K562 (cell line): Measurements from ENCODE around the gene CNTN2. TPM values are rescaled to one million over a fixed set of nuclear protein-coding genes. Genes with fewer than 3 reads are reported as not detected.

Source experiments
- CCAR2 ChIP-seq: fragments of 200-400 bp; formaldehyde crosslinking; IDR thresholded peaks from 2 replicates; pipeline ENCODE4 v1.6.1; 2017; ENCODE audit warnings: mild to moderate bottlenecking, low read depth, low read length
- MIER1 ChIP-seq: fragments of 450-650 bp; IDR thresholded peaks from 2 replicates; pipeline ENCODE4 v1.6.1; 2016; ENCODE audit warnings: antibody characterized with exemption, mild to moderate bottlenecking, low read depth
- MYC ChIP-seq, 2 experiments: fragments of 250-450 bp in 1 of 2; sonication (Bioruptor Pico) in 1 of 2; IDR thresholded peaks; 2 replicates each; pipeline versions ENCODE4 v1.5.1 to v1.6.1; 2012 to 2021; ENCODE audit warnings: low read depth in 2 of 2, borderline replicate concordance in 1 of 2, improper control_type of control experiment in 1 of 2, low read length in 1 of 2, mild to moderate bottlenecking in 1 of 2, moderate library complexity in 1 of 2
- SRSF9 ChIP-seq: fragments of 200-400 bp; formaldehyde crosslinking; IDR thresholded peaks from 2 replicates; pipeline ENCODE4 v1.6.1; 2017; ENCODE audit warnings: low read depth, low read length, borderline replicate concordance
- STAT5A ChIP-seq: IDR thresholded peaks from 2 replicates; pipeline ENCODE4 v1.6.1; 2012; ENCODE audit warnings: low read length, inconsistent platforms, borderline replicate concordance
- TBL1XR1 ChIP-seq, 2 experiments: IDR thresholded peaks; 2 replicates each; pipeline ENCODE4 v1.6.1; 2012; ENCODE audit warnings: improper control_type of control experiment in 2 of 2, low read length in 2 of 2, mild to moderate bottlenecking in 1 of 2
- ZBTB17 ChIP-seq: fragments of 450-650 bp; formaldehyde crosslinking; IDR thresholded peaks from 2 replicates; pipeline ENCODE4 v1.4.0; 2020; ENCODE audit warnings: mild to moderate bottlenecking
- ZC3H11A ChIP-seq: IDR thresholded peaks from 2 replicates; pipeline ENCODE4 v1.6.1; 2012; ENCODE audit warnings: low read depth, low read length, improper control_type of control experiment
- ZNF23 ChIP-seq: fragments of 250-450 bp; sonication (Bioruptor Pico); IDR thresholded peaks from 2 replicates; pipeline ENCODE4 v1.4.0; 2020; ENCODE audit warnings: mild to moderate bottlenecking
- ZNF232 ChIP-seq: sonication (generic); formaldehyde crosslinking; IDR thresholded peaks from 2 replicates; pipeline ENCODE4 v1.8.0; 2022; ENCODE audit warnings: mild to moderate bottlenecking, missing genetic modification reagents
- ZNF354B ChIP-seq: fragments of 250-450 bp; sonication (Bioruptor Pico); IDR thresholded peaks from 2 replicates; pipeline ENCODE4 v1.4.0; 2020
- ZNF583 ChIP-seq: fragments of 250-450 bp; sonication (Bioruptor Pico); IDR thresholded peaks from 2 replicates; pipeline ENCODE4 v1.4.0; 2020
- ZNF76 ChIP-seq: fragments of 250-450 bp; sonication (Bioruptor Pico); IDR thresholded peaks from 2 replicates; pipeline ENCODE4 v1.4.0; 2020; ENCODE audit warnings: mild to moderate bottlenecking, moderate library complexity, borderline replicate concordance
- polyA plus RNA-seq, 8 experiments: library from polyadenylated mRNA; depleted of rRNA in 4 of 8; stranded (reverse) in 5 of 8; unstranded in 3 of 8; fragments of >200 nt; fragmentation: Nextera tagmentation in 2 of 8; fragmentation: Illumina TruSeq in 1 of 8; extraction: Ambion mirVana in 2 of 8; extraction: Trizol in 1 of 8; gene quantifications; 2 replicates each; pipeline versions ENCODE4 v1.2.1 to v1.2.3, GENCODE V29; 2011 to 2014; ENCODE audit warnings: inconsistent platforms in 1 of 8, missing spikeins in 1 of 8
- total RNA-seq, 7 experiments: library from RNA; depleted of rRNA in 6 of 7; stranded (reverse); fragments of >200 nt in 6 of 7; fragmentation: Illumina TruSeq in 2 of 7; extraction: Trizol in 2 of 7; gene quantifications; 2 replicates each; pipeline versions ENCODE4 v1.2.1 to v1.2.3, GENCODE V29; 2011 to 2021; ENCODE audit warnings: low replicate concordance in 1 of 7
- TF ChIP-seq, protein P1 (sequence below): fragments of 450-650 bp; IDR thresholded peaks from 2 replicates; pipeline ENCODE4 v1.6.1; 2017; ENCODE audit warnings: antibody characterized with exemption
- TF ChIP-seq, protein P2 (sequence below): fragments of 250-450 bp; sonication (Bioruptor Pico); IDR thresholded peaks from 2 replicates; pipeline ENCODE4 v1.4.0; 2020
- TF ChIP-seq, protein P3 (sequence below): fragments of 450-650 bp; IDR thresholded peaks from 2 replicates; pipeline ENCODE4 v1.6.1; 2016; ENCODE audit warnings: antibody characterized with exemption

Gene CNTN2
- total and polyA plus RNA-seq, 9 of the 15 experiments (the other 6 are each of a cell fraction or from before 2014, with no cell fraction given), result not detected

DNA sequence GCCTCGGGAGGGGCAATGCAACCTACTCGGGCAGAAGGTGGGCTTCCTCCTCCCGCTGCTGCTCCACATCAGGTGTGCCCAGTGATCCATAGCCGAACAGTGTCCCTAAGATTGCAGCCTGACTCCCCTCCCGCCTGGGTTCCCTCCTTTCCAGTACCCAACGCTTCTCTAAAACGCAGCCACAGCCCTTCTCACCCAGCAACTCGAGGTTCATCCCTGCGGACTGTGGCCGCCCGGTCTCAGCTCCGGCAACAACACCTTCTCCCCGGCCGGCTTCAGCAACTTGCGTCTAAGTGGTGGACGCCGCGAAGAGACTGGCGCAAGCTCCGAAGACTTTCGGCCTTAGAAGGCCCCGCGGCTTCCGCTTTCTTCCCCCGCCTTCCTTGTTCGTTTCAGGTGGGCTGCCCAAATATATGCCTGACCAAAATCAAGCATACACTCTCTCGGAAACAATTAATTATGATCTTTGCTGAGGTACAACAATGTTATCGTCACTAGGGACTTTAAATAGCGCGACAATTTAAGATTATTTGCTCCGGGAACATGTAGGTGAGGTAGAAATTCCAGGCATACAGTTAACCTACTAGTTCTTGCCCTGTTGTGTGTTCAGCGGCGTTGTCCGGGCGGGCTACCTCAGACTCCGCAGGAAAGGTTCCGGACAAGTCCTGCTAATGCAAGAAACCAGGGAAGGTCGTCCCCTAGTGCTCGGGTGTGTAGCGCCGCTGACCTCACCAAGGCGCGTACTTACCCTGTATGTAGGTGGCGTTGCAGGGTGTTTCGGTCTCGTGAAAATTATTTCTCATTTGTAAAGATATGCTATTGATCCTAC is 78.9 kb downstream of the CNTN2 start, which contains the start of gene RBBP5 (continued):
- TF ChIP-seq, protein P1, sequence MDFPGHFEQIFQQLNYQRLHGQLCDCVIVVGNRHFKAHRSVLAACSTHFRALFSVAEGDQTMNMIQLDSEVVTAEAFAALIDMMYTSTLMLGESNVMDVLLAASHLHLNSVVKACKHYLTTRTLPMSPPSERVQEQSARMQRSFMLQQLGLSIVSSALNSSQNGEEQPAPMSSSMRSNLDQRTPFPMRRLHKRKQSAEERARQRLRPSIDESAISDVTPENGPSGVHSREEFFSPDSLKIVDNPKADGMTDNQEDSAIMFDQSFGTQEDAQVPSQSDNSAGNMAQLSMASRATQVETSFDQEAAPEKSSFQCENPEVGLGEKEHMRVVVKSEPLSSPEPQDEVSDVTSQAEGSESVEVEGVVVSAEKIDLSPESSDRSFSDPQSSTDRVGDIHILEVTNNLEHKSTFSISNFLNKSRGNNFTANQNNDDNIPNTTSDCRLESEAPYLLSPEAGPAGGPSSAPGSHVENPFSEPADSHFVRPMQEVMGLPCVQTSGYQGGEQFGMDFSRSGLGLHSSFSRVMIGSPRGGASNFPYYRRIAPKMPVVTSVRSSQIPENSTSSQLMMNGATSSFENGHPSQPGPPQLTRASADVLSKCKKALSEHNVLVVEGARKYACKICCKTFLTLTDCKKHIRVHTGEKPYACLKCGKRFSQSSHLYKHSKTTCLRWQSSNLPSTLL, result no peak
- TF ChIP-seq MIER1 (peak; percentile 69; the same call in 1 of the 2 replicates), ZNF583 (CRISPR knock-in tag) (peak; percentile 40; the same call in 1 of the 2 replicates), MYC (IDR thresholded peaks at IDR 0.05; ENCODE audit: low read depth, low read length) (peak; percentile 83), MYC (CRISPR knock-in tag; IDR thresholded peaks at IDR 0.05; ENCODE audit: borderline replicate concordance, low read depth) (peak; percentile 73; the same call in 1 of the 2 replicates), ZC3H11A (peak; percentile 97), ZNF354B (CRISPR knock-in tag) (peak; percentile 56), ZNF232 (CRISPR knock-in tag) (no peak; the same call in 1 of the 2 replicates), STAT5A (peak; percentile 78), CCAR2 (peak; percentile 96), TBL1XR1 (IDR thresholded peaks at IDR 0.05; ENCODE audit: low read length in 2 of 2) (peak in 1 of 2 experiments; percentile 81), SRSF9 (no peak), ZNF76 (peak; percentile 70; the same call in 1 of the 2 replicates), ZBTB17 (peak; percentile 29; the same call in 1 of the 2 replicates), ZNF23 (peak; percentile 14; the same call in 1 of the 2 replicates)
- TF ChIP-seq, protein P2, sequence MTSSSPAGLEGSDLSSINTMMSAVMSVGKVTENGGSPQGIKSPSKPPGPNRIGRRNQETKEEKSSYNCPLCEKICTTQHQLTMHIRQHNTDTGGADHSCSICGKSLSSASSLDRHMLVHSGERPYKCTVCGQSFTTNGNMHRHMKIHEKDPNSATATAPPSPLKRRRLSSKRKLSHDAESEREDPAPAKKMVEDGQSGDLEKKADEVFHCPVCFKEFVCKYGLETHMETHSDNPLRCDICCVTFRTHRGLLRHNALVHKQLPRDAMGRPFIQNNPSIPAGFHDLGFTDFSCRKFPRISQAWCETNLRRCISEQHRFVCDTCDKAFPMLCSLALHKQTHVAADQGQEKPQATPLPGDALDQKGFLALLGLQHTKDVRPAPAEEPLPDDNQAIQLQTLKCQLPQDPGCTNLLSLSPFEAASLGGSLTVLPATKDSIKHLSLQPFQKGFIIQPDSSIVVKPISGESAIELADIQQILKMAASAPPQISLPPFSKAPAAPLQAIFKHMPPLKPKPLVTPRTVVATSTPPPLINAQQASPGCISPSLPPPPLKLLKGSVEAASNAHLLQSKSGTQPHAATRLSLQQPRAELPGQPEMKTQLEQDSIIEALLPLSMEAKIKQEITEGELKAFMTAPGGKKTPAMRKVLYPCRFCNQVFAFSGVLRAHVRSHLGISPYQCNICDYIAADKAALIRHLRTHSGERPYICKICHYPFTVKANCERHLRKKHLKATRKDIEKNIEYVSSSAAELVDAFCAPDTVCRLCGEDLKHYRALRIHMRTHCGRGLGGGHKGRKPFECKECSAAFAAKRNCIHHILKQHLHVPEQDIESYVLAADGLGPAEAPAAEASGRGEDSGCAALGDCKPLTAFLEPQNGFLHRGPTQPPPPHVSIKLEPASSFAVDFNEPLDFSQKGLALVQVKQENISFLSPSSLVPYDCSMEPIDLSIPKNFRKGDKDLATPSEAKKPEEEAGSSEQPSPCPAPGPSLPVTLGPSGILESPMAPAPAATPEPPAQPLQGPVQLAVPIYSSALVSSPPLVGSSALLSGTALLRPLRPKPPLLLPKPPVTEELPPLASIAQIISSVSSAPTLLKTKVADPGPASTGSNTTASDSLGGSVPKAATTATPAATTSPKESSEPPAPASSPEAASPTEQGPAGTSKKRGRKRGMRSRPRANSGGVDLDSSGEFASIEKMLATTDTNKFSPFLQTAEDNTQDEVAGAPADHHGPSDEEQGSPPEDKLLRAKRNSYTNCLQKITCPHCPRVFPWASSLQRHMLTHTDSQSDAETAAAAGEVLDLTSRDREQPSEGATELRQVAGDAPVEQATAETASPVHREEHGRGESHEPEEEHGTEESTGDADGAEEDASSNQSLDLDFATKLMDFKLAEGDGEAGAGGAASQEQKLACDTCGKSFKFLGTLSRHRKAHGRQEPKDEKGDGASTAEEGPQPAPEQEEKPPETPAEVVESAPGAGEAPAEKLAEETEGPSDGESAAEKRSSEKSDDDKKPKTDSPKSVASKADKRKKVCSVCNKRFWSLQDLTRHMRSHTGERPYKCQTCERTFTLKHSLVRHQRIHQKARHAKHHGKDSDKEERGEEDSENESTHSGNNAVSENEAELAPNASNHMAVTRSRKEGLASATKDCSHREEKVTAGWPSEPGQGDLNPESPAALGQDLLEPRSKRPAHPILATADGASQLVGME (CRISPR knock-in tag), result no peak; the same call in 1 of the 2 replicates
- TF ChIP-seq, protein P3, sequence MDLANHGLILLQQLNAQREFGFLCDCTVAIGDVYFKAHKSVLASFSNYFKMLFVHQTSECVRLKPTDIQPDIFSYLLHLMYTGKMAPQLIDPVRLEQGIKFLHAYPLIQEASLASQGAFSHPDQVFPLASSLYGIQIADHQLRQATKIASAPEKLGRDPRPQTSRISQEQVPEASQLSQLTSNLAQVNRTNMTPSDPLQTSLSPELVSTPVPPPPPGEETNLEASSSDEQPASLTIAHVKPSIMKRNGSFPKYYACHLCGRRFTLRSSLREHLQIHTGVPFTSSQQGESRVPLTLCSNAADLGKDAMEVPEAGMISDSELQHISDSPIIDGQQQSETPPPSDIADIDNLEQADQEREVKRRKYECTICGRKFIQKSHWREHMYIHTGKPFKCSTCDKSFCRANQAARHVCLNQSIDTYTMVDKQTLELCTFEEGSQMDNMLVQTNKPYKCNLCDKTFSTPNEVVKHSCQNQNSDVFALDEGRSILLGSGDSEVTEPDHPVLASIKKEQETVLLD, result peak; percentile 82; the same call in 1 of the 2 replicates
